ENCODE data around the gene TULP4.

DNA sequence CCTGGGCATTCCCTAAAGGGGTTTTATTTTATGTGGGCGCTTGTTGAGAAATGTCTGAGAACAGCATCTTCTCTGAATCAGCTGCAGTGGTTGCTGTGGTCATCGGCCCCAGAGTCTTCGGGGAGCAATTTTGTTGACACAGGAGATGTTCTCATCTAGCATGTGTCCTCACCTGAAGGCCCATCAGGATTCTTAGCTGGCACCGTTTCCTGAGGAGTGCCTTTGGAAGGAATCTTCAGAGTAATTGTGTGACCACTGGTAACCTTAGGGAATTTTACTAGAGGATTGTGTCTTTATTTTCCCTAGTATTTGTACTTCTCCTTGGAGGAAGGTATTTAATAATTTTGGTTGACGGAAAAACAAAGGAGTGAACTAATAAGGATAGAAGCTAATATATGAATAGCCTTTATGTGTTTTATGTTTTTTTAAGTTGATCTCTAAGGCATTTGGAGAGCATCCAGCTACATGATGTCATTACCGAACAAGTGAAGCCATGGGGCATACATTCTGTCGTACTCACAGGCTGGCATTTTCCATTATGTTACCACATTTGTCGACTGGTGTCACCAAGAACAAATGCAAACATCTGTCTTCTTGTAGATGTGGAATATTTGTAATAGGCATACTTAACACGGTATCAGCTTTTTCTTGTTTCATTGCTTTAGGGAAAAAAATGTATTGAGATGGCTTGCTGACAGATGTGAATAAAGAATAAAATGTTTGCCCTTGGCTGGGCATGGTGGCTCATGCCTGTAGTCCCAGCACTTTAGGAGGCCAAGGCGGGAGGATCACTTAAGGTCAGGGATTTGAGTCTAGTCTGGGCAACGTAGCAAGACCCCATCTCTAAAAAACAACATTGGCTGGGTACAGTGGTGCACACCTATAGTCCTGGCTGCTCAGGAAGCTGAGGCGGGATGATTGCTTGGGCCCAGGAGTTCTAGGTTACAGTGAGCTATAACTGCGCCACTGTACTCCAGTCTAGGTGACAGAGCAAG lies 41.9 kb downstream of the TULP4 start:
- TF ChIP-seq KLF7 (tag by site-specific recombination; IDR thresholded peaks at IDR 0.05; ENCODE audit: borderline replicate concordance) = no peak
- TF ChIP-seq ZNF138 (tag by site-specific recombination; IDR thresholded peaks at IDR 0.05; ENCODE audit: borderline replicate concordance) = no peak
- TF ChIP-seq ZNF660 (tag by site-specific recombination; IDR thresholded peaks at IDR 0.05) = no peak
- TF ChIP-seq TRIM28 (IDR thresholded peaks at IDR 0.05; ENCODE audit: borderline replicate concordance, low read length) = no peak
- TF ChIP-seq CTCF (tag by site-specific recombination; IDR thresholded peaks at IDR 0.05) = no peak
- no peak for TF ChIP-seq ZNF610 (tag by site-specific recombination; IDR thresholded peaks at IDR 0.05; ENCODE audit: borderline replicate concordance)
- TF ChIP-seq ZNF664 (tag by site-specific recombination; IDR thresholded peaks at IDR 0.05) = no peak
- no peak for TF ChIP-seq ZNF785 (tag by site-specific recombination; IDR thresholded peaks at IDR 0.05)
- TF ChIP-seq ZNF791 (tag by site-specific recombination; IDR thresholded peaks at IDR 0.05) = no peak
- TF ChIP-seq, protein P1, sequence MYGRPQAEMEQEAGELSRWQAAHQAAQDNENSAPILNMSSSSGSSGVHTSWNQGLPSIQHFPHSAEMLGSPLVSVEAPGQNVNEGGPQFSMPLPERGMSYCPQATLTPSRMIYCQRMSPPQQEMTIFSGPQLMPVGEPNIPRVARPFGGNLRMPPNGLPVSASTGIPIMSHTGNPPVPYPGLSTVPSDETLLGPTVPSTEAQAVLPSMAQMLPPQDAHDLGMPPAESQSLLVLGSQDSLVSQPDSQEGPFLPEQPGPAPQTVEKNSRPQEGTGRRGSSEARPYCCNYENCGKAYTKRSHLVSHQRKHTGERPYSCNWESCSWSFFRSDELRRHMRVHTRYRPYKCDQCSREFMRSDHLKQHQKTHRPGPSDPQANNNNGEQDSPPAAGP (tag by site-specific recombination; IDR thresholded peaks at IDR 0.05) = no peak
- no peak for TF ChIP-seq ZNF670 (tag by site-specific recombination; IDR thresholded peaks at IDR 0.05; ENCODE audit: low read depth)
- no peak for TF ChIP-seq ZNF202 (tag by site-specific recombination; IDR thresholded peaks at IDR 0.05; ENCODE audit: borderline replicate concordance)
- TF ChIP-seq ZBTB21 (tag by site-specific recombination; IDR thresholded peaks at IDR 0.05) = 0 out of 2 replicates have a peak, but pooled peaks have one; percentile 19

Data from HEK293 (cell line).